ENCODE measurements around the gene PDCD1. TPM values are rescaled to one million over a fixed set of nuclear protein-coding genes. Genes with fewer than 3 reads are reported as not detected.

The PDCD1 gene
- total RNA-seq, 1 experiment from 2014 or later, result not detected

DNA sequence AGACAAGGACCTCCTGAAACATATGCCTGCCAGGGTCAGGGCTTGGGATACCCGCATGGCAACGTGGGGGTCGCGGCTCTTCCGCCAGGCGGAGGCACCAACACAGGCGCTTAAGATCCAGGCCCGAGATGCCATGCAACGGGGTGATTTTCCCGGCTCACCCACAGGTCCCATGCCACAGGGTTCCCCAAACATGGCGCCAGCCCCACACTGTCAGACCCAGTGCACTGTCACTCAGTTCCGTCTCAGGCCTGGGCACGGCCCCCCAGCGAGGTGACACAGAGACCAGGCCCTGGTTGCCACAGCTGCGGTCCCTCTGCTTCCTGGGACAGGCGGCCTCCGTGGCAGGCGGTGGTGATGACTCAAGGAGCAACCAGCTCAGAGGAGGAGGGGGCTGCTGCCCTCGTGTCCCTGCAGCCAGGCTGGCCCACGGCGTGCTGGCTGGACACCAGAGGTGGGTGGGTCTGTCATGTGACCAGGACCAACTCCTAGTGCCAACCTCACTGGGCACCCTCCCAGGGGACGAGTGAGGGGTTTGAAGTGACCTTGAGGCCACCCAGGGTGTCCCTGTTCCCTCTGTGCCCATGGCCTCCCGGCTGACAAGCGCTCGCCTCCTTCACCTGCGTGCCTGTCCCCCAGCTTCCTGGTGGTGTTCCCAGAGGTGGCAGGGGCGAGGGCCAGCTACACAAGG, 4.9 kb downstream of the PDCD1 start:
- peak; percentile 48 for DNase-seq
- CTCF ChIA-PET, result no interaction called here
- Mint-ChIP-seq H3K9me3 (ENCODE audit: low read depth, unreplicated experiment) (no peaks in the 10 kb centered on the region), H3K36me3 (ENCODE audit: insufficient read depth, unreplicated experiment) (no peaks in the 10 kb centered on the region), H3K27ac (ENCODE audit: unreplicated experiment) (no peak overlapping the region), H3K4me3 (ENCODE audit: low read depth, unreplicated experiment) (no peak overlapping the region), H3K4me1 (ENCODE audit: low read depth, unreplicated experiment) (no peaks in the 10 kb centered on the region), H3K27me3 (ENCODE audit: unreplicated experiment) (peaks cover 43% of the 10 kb centered on the region)
- intact Hi-C loops (cut with micrococcal nuclease; ENCODE audit: unreplicated experiment), result no loop called here
- TF ChIP-seq CTCF (IDR thresholded peaks at IDR 0.05; ENCODE audit: unreplicated experiment), result no peak
- BruUV-seq (replicated peaks), result no TSS peak

- Mint-ChIP-seq H3K36me3 (ENCODE audit: insufficient read depth, unreplicated experiment) (no peaks in the 10 kb centered on the region), H3K27ac (ENCODE audit: unreplicated experiment) (no peak overlapping the region), H3K9me3 (ENCODE audit: low read depth, unreplicated experiment) (no peaks in the 10 kb centered on the region), H3K4me3 (ENCODE audit: low read depth, unreplicated experiment) (no peak overlapping the region), H3K4me1 (ENCODE audit: low read depth, unreplicated experiment) (no peaks in the 10 kb centered on the region), H3K27me3 (ENCODE audit: unreplicated experiment) (peaks cover 43% of the 10 kb centered on the region)
- TF ChIP-seq CTCF (IDR thresholded peaks at IDR 0.05; ENCODE audit: unreplicated experiment), result no peak
- CTCF ChIA-PET, result no interaction called here
- no peak for DNase-seq
- BruUV-seq (replicated peaks), result no TSS peak
- intact Hi-C loops (cut with micrococcal nuclease; ENCODE audit: unreplicated experiment), result no loop called here
Measured at GRCh38 chr2:241852981-241853631, 5.6 kb downstream of the PDCD1 start.

DNA sequence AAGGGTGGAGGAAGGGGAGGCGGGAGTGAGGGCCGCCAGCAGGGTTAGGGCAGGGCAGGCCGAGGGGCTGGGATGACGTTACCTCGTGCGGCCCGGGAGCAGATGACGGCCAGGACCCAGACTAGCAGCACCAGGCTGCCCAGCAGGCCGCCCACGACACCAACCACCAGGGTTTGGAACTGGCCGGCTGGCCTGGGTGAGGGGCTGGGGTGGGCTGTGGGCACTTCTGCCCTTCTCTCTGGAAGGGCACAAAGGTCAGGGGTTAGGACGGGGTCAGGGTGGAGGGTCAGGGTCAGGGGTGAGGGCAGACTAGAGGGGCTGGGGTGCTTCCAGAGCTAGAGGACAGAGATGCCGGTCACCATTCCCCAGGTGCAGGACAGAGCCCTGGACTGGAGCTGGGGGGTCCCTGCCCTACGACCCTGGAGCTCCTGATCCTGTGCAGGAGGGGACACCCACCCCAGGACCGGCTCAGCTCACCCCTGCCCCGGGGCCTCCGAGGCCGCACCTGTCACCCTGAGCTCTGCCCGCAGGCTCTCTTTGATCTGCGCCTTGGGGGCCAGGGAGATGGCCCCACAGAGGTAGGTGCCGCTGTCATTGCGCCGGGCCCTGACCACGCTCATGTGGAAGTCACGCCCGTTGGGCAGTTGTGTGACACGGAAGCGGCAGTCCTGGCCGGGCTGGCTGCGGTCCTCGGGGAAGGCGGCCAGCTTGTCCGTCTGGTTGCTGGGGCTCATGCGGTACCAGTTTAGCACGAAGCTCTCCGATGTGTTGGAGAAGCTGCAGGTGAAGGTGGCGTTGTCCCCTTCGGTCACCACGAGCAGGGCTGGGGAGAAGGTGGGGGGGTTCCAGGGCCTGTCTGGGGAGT, 6.3 kb downstream of the PDCD1 start:
- Mint-ChIP-seq H3K27me3 (ENCODE audit: unreplicated experiment) (peaks cover 43% of the 10 kb centered on the region), H3K9me3 (ENCODE audit: low read depth, unreplicated experiment) (no peaks in the 10 kb centered on the region), H3K36me3 (ENCODE audit: insufficient read depth, unreplicated experiment) (no peaks in the 10 kb centered on the region), H3K4me3 (ENCODE audit: low read depth, unreplicated experiment) (no peak overlapping the region), H3K4me1 (ENCODE audit: low read depth, unreplicated experiment) (no peaks in the 10 kb centered on the region), H3K27ac (ENCODE audit: unreplicated experiment) (no peak overlapping the region)
- intact Hi-C loops (cut with micrococcal nuclease; ENCODE audit: unreplicated experiment), result no loop called here
- no peak for DNase-seq
- CTCF ChIA-PET, result no interaction called here
- TF ChIP-seq CTCF (IDR thresholded peaks at IDR 0.05; ENCODE audit: unreplicated experiment), result no peak
- no TSS peak for BruUV-seq (replicated peaks)

DNA sequence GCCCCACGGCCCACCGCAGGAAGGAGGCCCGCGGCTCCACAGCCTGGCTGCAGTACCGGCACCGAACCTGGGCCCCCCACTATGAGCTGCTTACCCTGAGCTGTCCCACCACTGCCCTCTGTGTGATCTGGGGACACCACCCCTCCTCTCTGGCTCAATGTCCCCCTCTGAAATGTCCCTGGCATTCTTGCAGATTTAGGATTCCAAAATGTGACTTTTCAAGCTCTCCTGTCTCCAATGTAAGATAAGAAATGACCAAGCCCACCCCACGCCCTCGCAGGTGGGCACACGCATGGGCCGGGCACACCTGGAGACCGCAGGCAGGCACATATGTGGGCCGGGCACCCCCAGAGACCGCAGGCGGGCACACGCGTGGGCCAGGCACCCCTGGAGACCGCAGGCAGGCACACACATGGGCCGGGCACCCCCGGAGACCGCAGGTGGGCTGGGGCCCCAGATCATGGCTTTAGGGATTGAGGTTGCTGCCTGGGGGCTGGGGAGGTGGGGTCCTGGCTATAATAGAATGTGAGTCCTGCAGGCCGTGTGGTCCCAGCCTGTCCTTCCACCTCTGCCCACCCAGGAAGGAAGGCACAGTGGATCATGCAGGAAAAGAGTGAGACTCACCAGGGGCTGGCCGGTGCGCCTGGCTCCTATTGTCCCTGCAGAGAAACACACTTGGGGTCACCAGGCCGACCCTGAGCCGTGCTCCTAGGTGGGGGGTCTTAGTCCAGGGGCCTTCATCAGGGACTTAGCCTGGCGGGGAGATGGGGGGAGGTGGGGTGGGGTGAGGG, 7.2 kb downstream of the PDCD1 start:
- H3K4me1 Mint-ChIP-seq (ENCODE audit: low read depth, unreplicated experiment), result no peaks in the 10 kb centered on the region
- peaks cover 43% of the 10 kb centered on the region for H3K27me3 Mint-ChIP-seq (ENCODE audit: unreplicated experiment)
- DNase-seq, result no peak
- no TSS peak for BruUV-seq (replicated peaks)
- no peak for TF ChIP-seq CTCF (IDR thresholded peaks at IDR 0.05; ENCODE audit: unreplicated experiment)
- no peaks in the 10 kb centered on the region for H3K36me3 Mint-ChIP-seq (ENCODE audit: insufficient read depth, unreplicated experiment)
- no peak overlapping the region for H3K27ac Mint-ChIP-seq (ENCODE audit: unreplicated experiment)
- intact Hi-C loops (cut with micrococcal nuclease; ENCODE audit: unreplicated experiment), result no loop called here
- H3K9me3 Mint-ChIP-seq (ENCODE audit: low read depth, unreplicated experiment), result no peaks in the 10 kb centered on the region
- no peak overlapping the region for H3K4me3 Mint-ChIP-seq (ENCODE audit: low read depth, unreplicated experiment)
- CTCF ChIA-PET, result no interaction called here

Measured in Calu3 (cell line).